Ureter (tissue), 1 donor: ENCODE measurements around the gene DDAH2. TPM values are rescaled to one million over a fixed set of nuclear protein-coding genes. Genes with fewer than 3 reads are reported as not detected.

ENCODE experiments used
- DNase-seq: peaks from one replicate; pipeline ENCODE4 v3.0.0-alpha.2; 2020; ENCODE audit warnings: low spot score
- total RNA-seq: library from RNA; stranded (reverse); gene quantifications from one replicate; pipeline ENCODE4 v1.2.4, GENCODE V29; 2023
- donor health status: DM: yes; HTN: yes; CAD: no.

DDAH2 gene
- total RNA-seq, 1 donor from 2014 or later: 33.3 TPM

GRCh38 chr6:31690231-31691077 is 38.6 kb downstream of the DDAH2 start:
- DNase-seq: no peak

DNA sequence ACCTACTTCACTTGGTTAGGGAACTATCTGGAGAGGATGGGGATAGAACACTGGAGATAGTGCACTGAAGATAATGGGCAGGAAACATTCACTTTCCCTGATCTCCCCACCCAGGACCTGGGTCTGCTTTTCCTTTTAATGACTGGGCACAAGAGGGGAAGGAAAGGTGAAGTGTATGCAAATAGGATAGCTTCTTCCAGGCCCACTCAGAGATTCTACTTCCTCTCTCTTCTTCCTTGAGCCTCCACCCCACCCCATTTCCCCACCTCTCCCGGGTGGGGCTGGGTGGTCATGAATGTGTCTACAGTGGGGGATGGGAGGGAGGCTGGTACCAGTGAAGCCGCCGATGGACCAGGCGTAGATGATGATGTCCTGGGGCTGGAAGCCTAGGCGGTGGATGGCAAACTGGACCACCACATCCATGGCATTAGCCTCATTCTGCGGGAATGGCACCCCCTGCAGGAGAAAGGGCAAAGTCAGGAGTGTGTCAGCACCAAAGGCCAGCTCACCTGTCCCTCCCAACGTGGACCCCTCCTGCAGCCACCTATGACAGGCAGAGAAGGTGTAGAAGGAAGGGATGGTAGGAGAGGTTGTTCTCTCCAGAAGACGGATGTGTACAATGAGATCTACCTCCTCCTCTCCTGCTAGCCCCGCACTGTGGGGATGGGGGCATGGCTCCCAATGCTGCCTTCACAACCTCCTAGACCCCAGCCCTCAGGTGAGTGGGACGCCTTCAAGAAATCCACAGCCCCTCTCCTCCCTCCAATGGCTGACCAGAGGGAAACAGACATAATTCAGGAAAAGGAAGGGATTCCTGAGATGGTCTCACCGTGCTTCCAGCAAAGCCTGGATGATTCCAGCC is 39.6 kb downstream of the DDAH2 start:
- no peak for DNase-seq

GRCh38 chr6:31687860-31688693 is 41.0 kb downstream of the DDAH2 start:
- DNase-seq: no peak

- no peak for DNase-seq
These were observed 41.8 kb downstream of the DDAH2 start for GRCh38 chr6:31687321-31687720.

GRCh38 chr6:31686483-31686882 is 42.6 kb downstream of the DDAH2 start:
- DNase-seq: no peak

DNA sequence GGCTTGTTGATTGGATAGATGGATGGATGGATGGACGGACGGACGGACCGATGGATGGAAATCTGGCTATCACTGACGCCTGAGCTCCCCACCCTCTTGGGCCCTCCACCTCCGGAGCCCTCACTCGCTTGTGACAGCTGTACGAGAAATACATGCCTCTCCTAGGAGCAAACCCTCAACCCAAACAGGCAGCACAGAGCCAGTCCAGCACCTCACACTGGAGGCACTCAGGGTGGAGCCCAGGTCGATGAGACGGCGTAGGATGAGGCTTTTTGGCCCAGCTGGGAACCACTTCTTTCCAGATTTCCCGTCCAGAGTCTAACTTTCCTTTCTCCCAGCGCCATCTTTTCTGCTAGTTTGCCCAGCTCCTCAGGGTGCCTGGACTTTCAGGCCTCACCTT is 45.5 kb downstream of the DDAH2 start:
- DNase-seq: no peak

DNA sequence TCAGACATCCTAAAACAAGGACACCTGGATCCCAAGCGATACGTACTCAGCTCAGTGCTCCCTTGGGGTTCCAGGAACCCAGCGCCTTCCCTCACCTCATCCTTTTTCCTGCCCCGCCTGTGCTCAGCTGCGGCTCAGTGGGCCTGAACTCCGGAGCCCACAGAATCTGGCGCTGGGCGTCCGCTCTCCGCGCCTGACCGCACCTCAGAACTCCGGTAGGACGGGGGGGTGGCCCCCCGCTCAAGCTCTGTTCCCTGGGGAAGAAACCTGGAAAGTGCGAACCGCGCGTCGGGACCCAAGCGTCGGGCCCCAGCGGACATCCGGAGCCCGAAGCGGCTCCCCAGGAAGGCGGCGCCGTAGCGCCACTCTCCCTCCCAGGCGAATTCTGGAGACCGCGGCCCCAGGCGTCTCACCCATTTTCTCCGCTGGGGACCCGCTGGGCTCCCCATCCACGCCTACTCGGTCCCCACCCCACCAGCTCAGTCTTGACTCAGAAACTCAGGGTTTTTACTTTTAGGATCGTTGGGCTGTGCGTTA is 47.9 kb downstream of the DDAH2 start:
- DNase-seq: no peak

DNA sequence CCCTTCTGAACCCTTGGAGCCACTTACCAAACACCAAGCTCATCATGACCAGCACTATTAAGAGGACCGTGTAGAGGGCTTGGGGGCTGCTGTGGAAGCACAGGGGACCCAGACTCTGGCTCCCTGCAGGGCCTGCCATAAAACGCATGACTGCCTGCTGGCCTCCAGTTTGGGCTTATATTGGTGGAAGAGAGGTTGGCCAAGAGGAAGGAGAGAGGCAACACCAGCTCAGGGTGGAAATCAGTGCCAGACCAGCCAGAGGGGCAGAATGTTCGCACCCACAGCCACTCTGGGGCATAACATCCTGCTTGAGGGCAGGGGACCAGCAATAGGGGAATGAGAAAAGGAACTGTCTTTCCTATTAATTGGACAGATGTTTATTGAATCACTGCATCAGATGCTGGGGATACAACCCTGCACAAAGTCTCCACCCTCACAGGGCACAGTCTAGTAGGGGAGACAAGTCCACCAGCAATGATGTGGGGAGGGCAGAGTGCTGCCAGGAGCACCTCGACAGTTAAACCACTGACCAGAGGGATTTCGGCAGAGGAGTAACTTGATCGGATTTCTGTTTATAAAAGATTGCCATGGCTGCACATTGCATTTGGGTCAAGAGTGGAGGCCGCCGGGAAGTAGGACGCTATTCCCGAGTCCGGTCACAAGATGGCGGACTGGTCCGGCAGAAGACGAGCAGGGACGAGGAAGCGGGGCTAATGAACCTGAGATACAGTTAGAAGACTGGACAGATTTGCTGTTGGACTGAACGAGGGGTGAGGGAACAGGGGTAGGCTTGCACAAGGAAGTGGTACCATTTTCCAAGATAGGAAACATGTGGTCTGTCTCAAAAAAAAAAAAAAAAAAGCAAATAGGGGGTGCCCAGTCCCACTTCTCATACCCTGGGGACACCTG is 48.6 kb downstream of the DDAH2 start, which contains the start of gene LY6G5C:
TSS of gene LY6G5C (minus strand) at position 842 of the 909 bp plus-strand sequence. CDS start at position 148, 694 bp downstream.
- peak; percentile 89 for DNase-seq

GRCh38 chr6:31677955-31678354 is 51.1 kb downstream of the DDAH2 start:
- DNase-seq: no peak

Other genes starting within 250 kb of the DDAH2 start
- gene MICB, start 231.2 kb downstream of the DDAH2 start, total RNA-seq: 2.9 TPM
- gene MCCD1, start 200.3 kb downstream of the DDAH2 start, total RNA-seq: not detected
- 368 TPM for gene DDX39B, start 187.3 kb downstream of the DDAH2 start, total RNA-seq
- 0.65 TPM for gene ATP6V1G2, start 182.7 kb downstream of the DDAH2 start, total RNA-seq
- gene NFKBIL1, start 181.7 kb downstream of the DDAH2 start, total RNA-seq: 21.9 TPM
- gene LTA, start 157.0 kb downstream of the DDAH2 start, total RNA-seq: not detected
- gene TNF, start 153.7 kb downstream of the DDAH2 start, total RNA-seq: 0.36 TPM
- 0.42 TPM for gene LTB, start 146.9 kb downstream of the DDAH2 start, total RNA-seq
- gene LST1, start 143.0 kb downstream of the DDAH2 start, total RNA-seq: 6.7 TPM
- gene NCR3, start 136.3 kb downstream of the DDAH2 start, total RNA-seq: not detected
- gene AIF1, start 114.1 kb downstream of the DDAH2 start, total RNA-seq: 6.7 TPM
- gene PRRC2A, start 108.6 kb downstream of the DDAH2 start, total RNA-seq: 186 TPM
- 234 TPM for gene BAG6, start 76.6 kb downstream of the DDAH2 start, total RNA-seq
- gene APOM, start 73.4 kb downstream of the DDAH2 start, total RNA-seq: 2.4 TPM
- 21.5 TPM for gene C6orf47, start 68.5 kb downstream of the DDAH2 start, total RNA-seq
- 15.3 TPM for gene GPANK1, start 64.3 kb downstream of the DDAH2 start, total RNA-seq
- gene CSNK2B, start 63.2 kb downstream of the DDAH2 start, total RNA-seq: 149 TPM
- gene LY6G5B, start 59.3 kb downstream of the DDAH2 start, total RNA-seq: 20.6 TPM
- gene LY6G5C, start 48.2 kb downstream of the DDAH2 start, total RNA-seq: 3.0 TPM
- 44.5 TPM for gene ABHD16A, start 26.0 kb downstream of the DDAH2 start, total RNA-seq
- gene LY6G6F, start 22.4 kb downstream of the DDAH2 start, total RNA-seq: not detected
- not detected for gene LY6G6D, start 14.0 kb downstream of the DDAH2 start, total RNA-seq
- gene LY6G6C, start 7.6 kb downstream of the DDAH2 start, total RNA-seq: not detected
- gene MPIG6B, start 5.9 kb downstream of the DDAH2 start, total RNA-seq: 0.26 TPM
- 276 TPM for gene CLIC1, start 7.2 kb upstream of the DDAH2 start, total RNA-seq
- 27.8 TPM for gene MSH5, start 10.7 kb upstream of the DDAH2 start, total RNA-seq
- 2.8 TPM for gene SAPCD1, start 33.4 kb upstream of the DDAH2 start, total RNA-seq
- gene VWA7, start 48.0 kb upstream of the DDAH2 start, total RNA-seq: 5.5 TPM
- 105 TPM for gene VARS1, start 66.5 kb upstream of the DDAH2 start, total RNA-seq
- gene LSM2, start 77.7 kb upstream of the DDAH2 start, total RNA-seq: 35.6 TPM
- gene HSPA1L, start 86.0 kb upstream of the DDAH2 start, total RNA-seq: 1.7 TPM
- 191 TPM for gene HSPA1A, start 86.2 kb upstream of the DDAH2 start, total RNA-seq
- 163 TPM for gene HSPA1B, start 98.4 kb upstream of the DDAH2 start, total RNA-seq
- 29.2 TPM for gene NEU1, start 133.5 kb upstream of the DDAH2 start, total RNA-seq
- gene SLC44A4, start 149.7 kb upstream of the DDAH2 start, total RNA-seq: 79.8 TPM
- 53.4 TPM for gene EHMT2, start 168.4 kb upstream of the DDAH2 start, total RNA-seq
- gene ZBTB12, start 172.8 kb upstream of the DDAH2 start, total RNA-seq: 6.4 TPM
- 17.1 TPM for gene C2, start 198.4 kb upstream of the DDAH2 start, total RNA-seq
- 41.4 TPM for gene CFB, start 216.8 kb upstream of the DDAH2 start, total RNA-seq
- gene NELFE, start 229.7 kb upstream of the DDAH2 start, total RNA-seq: 59.6 TPM
- gene SKIC2, start 229.9 kb upstream of the DDAH2 start, total RNA-seq: 73.7 TPM
- gene DXO, start 242.8 kb upstream of the DDAH2 start, total RNA-seq: 29.3 TPM